ENCODE results near the gene ZMAT3. TPM values are rescaled to one million over a fixed set of nuclear protein-coding genes. Genes with fewer than 3 reads are reported as not detected.

ZMAT3 gene
- 10 to 100 TPM; 23.8 to 26.5 TPM for total RNA-seq

GRCh38 chr3:179071323-179072099 is at the start of gene ZMAT3:
Gene ZMAT3 (minus strand): TSS chr3:179071809. CDS start chr3:179067752, 4,057 bp downstream.

Other genes with a start within 250 kb of the ZMAT3 start
- 10 to 100 TPM; 29.6 to 30.9 TPM for gene PIK3CA, start 76.5 kb upstream of the ZMAT3 start, total RNA-seq
- gene KCNMB3, start 179.3 kb upstream of the ZMAT3 start, total RNA-seq = under 1 TPM; 0.31 to 0.48 TPM